H1 (cell line): ENCODE measurements around the gene GRXCR1.

ENCODE experiments used
- EZH2 ChIP-seq: fragments of 200-600 bp; sonication (generic); IDR thresholded peaks from 2 replicates; pipeline ENCODE4 v1.7.1; 2012; ENCODE audit warnings: low read depth, mild to moderate bottlenecking, moderate library complexity, low read length, inconsistent platforms; ENCODE audit not compliant: severe bottlenecking
- POLR2A ChIP-seq, 2 experiments: IDR thresholded peaks; 1 replicate in 1 of 2; 2 replicates in 1 of 2; pipeline ENCODE4 v1.6.1; 2011; ENCODE audit warnings: low read depth in 2 of 2, low read length in 2 of 2, mild to moderate bottlenecking in 2 of 2; ENCODE audit errors: control extremely low read depth in 1 of 2
- POLR2AphosphoS5 ChIP-seq: IDR thresholded peaks from 2 replicates; pipeline ENCODE4 v1.6.1; 2011; ENCODE audit warnings: low read depth, low read length
- TF ChIP-seq, protein P1 (sequence below), 3 experiments: IDR thresholded peaks; 1 replicate in 2 of 3; 2 replicates in 1 of 3; pipeline versions ENCODE4 v1.5.1 to v1.6.1; 2011; ENCODE audit warnings: low read length in 3 of 3, mild to moderate bottlenecking in 3 of 3, inconsistent platforms in 2 of 3, low read depth in 1 of 3, moderate library complexity in 1 of 3; ENCODE audit not compliant: insufficient read depth in 1 of 3; ENCODE audit errors: control extremely low read depth in 1 of 3

- TF ChIP-seq POLR2A (IDR thresholded peaks at IDR 0.05; ENCODE audit: control extremely low read depth in 1 of 2, low read depth in 2 of 2, low read length in 2 of 2) = no peak
- TF ChIP-seq, protein P1, sequence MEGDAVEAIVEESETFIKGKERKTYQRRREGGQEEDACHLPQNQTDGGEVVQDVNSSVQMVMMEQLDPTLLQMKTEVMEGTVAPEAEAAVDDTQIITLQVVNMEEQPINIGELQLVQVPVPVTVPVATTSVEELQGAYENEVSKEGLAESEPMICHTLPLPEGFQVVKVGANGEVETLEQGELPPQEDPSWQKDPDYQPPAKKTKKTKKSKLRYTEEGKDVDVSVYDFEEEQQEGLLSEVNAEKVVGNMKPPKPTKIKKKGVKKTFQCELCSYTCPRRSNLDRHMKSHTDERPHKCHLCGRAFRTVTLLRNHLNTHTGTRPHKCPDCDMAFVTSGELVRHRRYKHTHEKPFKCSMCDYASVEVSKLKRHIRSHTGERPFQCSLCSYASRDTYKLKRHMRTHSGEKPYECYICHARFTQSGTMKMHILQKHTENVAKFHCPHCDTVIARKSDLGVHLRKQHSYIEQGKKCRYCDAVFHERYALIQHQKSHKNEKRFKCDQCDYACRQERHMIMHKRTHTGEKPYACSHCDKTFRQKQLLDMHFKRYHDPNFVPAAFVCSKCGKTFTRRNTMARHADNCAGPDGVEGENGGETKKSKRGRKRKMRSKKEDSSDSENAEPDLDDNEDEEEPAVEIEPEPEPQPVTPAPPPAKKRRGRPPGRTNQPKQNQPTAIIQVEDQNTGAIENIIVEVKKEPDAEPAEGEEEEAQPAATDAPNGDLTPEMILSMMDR (IDR thresholded peaks at IDR 0.05; ENCODE audit: control extremely low read depth in 1 of 3, insufficient read depth in 1 of 3, low read depth in 1 of 3, low read length in 3 of 3) = no peak
- TF ChIP-seq POLR2AphosphoS5 = no peak
- no peak for TF ChIP-seq EZH2
These were observed 93.5 kb downstream of the GRXCR1 start for GRCh38 chr4:42985976-42986375.
